ENCODE data around the gene SPEG. TPM values are rescaled to one million over a fixed set of nuclear protein-coding genes. Genes with fewer than 3 reads are reported as not detected.
A peak's percentile ranks its signal among the peaks of the same experiment; 100 is the strongest.

Gene SPEG
- total and polyA plus RNA-seq, 2 of the 13 experiments (the other 11 are each of a cell fraction or from before 2014, with no cell fraction given) = 0.18 to 0.24 TPM

DNA sequence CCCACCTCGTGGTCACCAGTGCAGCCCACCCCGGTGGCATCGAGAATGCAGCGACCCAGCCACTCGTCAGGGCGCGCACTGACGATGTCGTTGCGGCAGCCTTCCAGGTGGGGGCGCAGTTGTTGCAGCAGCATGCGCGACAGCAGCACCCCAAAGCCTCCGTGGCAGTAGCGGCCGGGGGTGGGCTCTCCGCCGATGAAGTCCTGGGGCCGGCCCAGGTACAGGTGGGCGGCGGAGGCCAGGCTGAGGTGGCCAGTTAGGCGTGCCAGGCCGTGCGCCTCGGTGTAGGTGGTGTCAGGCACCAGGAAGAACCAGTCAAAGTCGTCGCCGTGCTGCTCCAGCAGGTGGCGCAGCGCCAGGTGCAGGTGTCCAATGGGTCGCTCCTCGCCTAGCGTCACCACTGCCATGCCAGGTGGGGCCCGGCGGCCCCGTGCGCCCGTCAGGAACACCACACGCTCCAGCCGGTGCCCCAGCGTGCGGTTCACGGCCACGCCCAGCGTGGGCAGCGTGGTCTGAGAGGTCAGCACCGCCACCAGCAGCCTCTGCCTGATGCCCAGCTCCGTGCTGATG is 107.1 kb downstream of the SPEG start (continued):
- TF ChIP-seq RARG (CRISPR knock-in tag; IDR thresholded peaks at IDR 0.05; ENCODE audit: low read depth) (no peak), SRY (CRISPR knock-in tag; IDR thresholded peaks at IDR 0.05) (peak; percentile 82; the same call in 1 of the 2 replicates), KAT2B (IDR thresholded peaks at IDR 0.05; ENCODE audit: borderline replicate concordance, low read depth, low read length) (no peak), GATAD1 (CRISPR knock-in tag; IDR thresholded peaks at IDR 0.05) (peak; percentile 70), DDIT3 (CRISPR knock-in tag; IDR thresholded peaks at IDR 0.05) (no peak), DR1 (CRISPR knock-in tag; IDR thresholded peaks at IDR 0.05) (no peak), ZNF850 (CRISPR knock-in tag; conservative IDR thresholded peaks at IDR 0.05) (no peak), HHEX (CRISPR knock-in tag; IDR thresholded peaks at IDR 0.05) (no peak; the same call in 1 of the 2 replicates), ZNF432 (CRISPR knock-in tag; IDR thresholded peaks at IDR 0.05; ENCODE audit: borderline replicate concordance) (no peak), ZNF362 (CRISPR knock-in tag; IDR thresholded peaks at IDR 0.05; ENCODE audit: borderline replicate concordance) (peak; percentile 71; the same call in 1 of the 2 replicates), TRIM22 (IDR thresholded peaks at IDR 0.05) (no peak), NR0B2 (CRISPR knock-in tag; IDR thresholded peaks at IDR 0.05) (peak; percentile 92), FOXK1 (CRISPR knock-in tag; IDR thresholded peaks at IDR 0.05; ENCODE audit: borderline replicate concordance, low read depth) (peak; percentile 57), HOXA9 (CRISPR knock-in tag; IDR thresholded peaks at IDR 0.05; ENCODE audit: borderline replicate concordance) (peak; percentile 63; the same call in 1 of the 2 replicates), ZBTB34 (CRISPR knock-in tag; IDR thresholded peaks at IDR 0.05) (peak; percentile 82; the same call in 1 of the 2 replicates), ZNF17 (CRISPR knock-in tag; IDR thresholded peaks at IDR 0.05) (no peak), KDM4B (CRISPR knock-in tag; IDR thresholded peaks at IDR 0.05) (peak; percentile 86), ZNF616 (CRISPR knock-in tag; IDR thresholded peaks at IDR 0.05; ENCODE audit: low read depth) (no peak), ZNF761 (CRISPR knock-in tag; conservative IDR thresholded peaks at IDR 0.05) (peak; percentile 92; the same call in 1 of the 2 replicates), TOPORS (CRISPR knock-in tag; IDR thresholded peaks at IDR 0.05) (no peak)
- TF ChIP-seq, protein P1, sequence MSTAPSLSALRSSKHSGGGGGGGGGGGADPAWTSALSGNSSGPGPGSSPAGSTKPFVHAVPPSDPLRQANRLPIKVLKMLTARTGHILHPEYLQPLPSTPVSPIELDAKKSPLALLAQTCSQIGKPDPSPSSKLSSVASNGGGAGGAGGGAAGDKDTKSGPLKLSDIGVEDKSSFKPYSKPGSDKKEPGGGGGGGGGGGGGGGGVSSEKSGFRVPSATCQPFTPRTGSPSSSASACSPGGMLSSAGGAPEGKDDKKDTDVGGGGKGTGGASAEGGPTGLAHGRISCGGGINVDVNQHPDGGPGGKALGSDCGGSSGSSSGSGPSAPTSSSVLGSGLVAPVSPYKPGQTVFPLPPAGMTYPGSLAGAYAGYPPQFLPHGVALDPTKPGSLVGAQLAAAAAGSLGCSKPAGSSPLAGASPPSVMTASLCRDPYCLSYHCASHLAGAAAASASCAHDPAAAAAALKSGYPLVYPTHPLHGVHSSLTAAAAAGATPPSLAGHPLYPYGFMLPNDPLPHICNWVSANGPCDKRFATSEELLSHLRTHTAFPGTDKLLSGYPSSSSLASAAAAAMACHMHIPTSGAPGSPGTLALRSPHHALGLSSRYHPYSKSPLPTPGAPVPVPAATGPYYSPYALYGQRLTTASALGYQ (CRISPR knock-in tag; IDR thresholded peaks at IDR 0.05) = no peak
- TF ChIP-seq, protein P2, sequence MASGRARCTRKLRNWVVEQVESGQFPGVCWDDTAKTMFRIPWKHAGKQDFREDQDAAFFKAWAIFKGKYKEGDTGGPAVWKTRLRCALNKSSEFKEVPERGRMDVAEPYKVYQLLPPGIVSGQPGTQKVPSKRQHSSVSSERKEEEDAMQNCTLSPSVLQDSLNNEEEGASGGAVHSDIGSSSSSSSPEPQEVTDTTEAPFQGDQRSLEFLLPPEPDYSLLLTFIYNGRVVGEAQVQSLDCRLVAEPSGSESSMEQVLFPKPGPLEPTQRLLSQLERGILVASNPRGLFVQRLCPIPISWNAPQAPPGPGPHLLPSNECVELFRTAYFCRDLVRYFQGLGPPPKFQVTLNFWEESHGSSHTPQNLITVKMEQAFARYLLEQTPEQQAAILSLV (CRISPR knock-in tag; IDR thresholded peaks at IDR 0.05; ENCODE audit: borderline replicate concordance) = peak; percentile 70; the same call in 1 of the 2 replicates
